Measurements from ENCODE around the gene ZNF24. TPM values are rescaled to one million over a fixed set of nuclear protein-coding genes. Genes with fewer than 3 reads are reported as not detected.

ZNF24 gene
- total RNA-seq, 1 experiment from 2014 or later, result 57.9 TPM

- Histone ChIP-seq H3K56ac (ENCODE audit: insufficient read length, low read depth, low read length) (no peak overlapping the region), H3K4me1 (ENCODE audit: insufficient read depth, low read length) (no peaks in the 10 kb centered on the region; the same call in 1 of the 2 replicates), H3K79me1 (ENCODE audit: insufficient read depth, low read depth, low read length, poor library complexity, severe bottlenecking) (no peaks in the 10 kb centered on the region), H3K4me2 (ENCODE audit: insufficient read depth, insufficient read length, low read length) (no peak overlapping the region), H3K9ac (ENCODE audit: extremely low read depth, insufficient read length, low read length) (no peak overlapping the region), H2BK12ac (ENCODE audit: insufficient read length, low read depth, low read length) (no peak overlapping the region), H4K91ac (ENCODE audit: insufficient read length, low read depth, low read length) (no peak overlapping the region), H4K20me1 (ENCODE audit: control insufficient read depth, insufficient read depth, insufficient read length) (no peaks in the 10 kb centered on the region), H2BK5ac (ENCODE audit: insufficient read length, low read length) (no peak overlapping the region), H3K23ac (ENCODE audit: insufficient read length, low read depth, low read length) (no peak overlapping the region), H3K27me3 (ENCODE audit: insufficient read depth, low read length) (no peaks in the 10 kb centered on the region), H3K14ac (ENCODE audit: insufficient read depth, low read length) (no peak overlapping the region), H4K5ac (ENCODE audit: insufficient read length, low read depth, low read length) (no peak overlapping the region), H3K18ac (ENCODE audit: insufficient read length, low read depth, low read length) (no peak overlapping the region), H2BK20ac (ENCODE audit: low read depth, low read length, poor library complexity, severe bottlenecking) (no peak overlapping the region), H4K8ac (replicated peaks; ENCODE audit: insufficient read length, low read depth, low read length) (no peak overlapping the region), H3K23me2 (ENCODE audit: insufficient read length, low read depth, low read length, poor library complexity, severe bottlenecking) (peaks cover 4% of the 10 kb centered on the region), H2BK120ac (ENCODE audit: low read depth, low read length, poor library complexity, severe bottlenecking) (no peak overlapping the region), H2BK15ac (ENCODE audit: low read depth, low read length) (no peak overlapping the region), H3K27ac (ENCODE audit: insufficient read length, low read depth, low read length) (no peak overlapping the region), H3K79me2 (ENCODE audit: insufficient read depth, low read length) (no peaks in the 10 kb centered on the region), H3K4ac (ENCODE audit: low read depth, low read length) (no peak overlapping the region), H2AFZ (ENCODE audit: low read length) (no peak overlapping the region), H3K9me3 (ENCODE audit: control insufficient read depth, low read depth, low read length) (no peaks in the 10 kb centered on the region), H3T11ph (ENCODE audit: low read length) (no peak overlapping the region), H2AK5ac (ENCODE audit: insufficient read length, low read length) (no peak overlapping the region)
- Mint-ChIP-seq H3K9me3 (no peaks in the 10 kb centered on the region), H3K36me3 (ENCODE audit: insufficient read depth in 1 of 3, low read depth in 3 of 3) (no peaks in the 10 kb centered on the region), H3K4me3 (no peak overlapping the region), H3K4me1 (peaks cover 5 to 11% of the 10 kb centered on the region in 2 experiments; a peak in 3 of 4 replicates), H3K27ac (no peak overlapping the region; a peak in 1 of 7 replicates), H3K27me3 (ENCODE audit: low read depth) (peaks cover 22% of the 10 kb centered on the region)
- no CpG with 5 or more reads among the region's 4 CpGs for WGBS (ENCODE audit: extremely low coverage, insufficient read length, low lambda C conversion rate)
- TF ChIP-seq, protein P1, sequence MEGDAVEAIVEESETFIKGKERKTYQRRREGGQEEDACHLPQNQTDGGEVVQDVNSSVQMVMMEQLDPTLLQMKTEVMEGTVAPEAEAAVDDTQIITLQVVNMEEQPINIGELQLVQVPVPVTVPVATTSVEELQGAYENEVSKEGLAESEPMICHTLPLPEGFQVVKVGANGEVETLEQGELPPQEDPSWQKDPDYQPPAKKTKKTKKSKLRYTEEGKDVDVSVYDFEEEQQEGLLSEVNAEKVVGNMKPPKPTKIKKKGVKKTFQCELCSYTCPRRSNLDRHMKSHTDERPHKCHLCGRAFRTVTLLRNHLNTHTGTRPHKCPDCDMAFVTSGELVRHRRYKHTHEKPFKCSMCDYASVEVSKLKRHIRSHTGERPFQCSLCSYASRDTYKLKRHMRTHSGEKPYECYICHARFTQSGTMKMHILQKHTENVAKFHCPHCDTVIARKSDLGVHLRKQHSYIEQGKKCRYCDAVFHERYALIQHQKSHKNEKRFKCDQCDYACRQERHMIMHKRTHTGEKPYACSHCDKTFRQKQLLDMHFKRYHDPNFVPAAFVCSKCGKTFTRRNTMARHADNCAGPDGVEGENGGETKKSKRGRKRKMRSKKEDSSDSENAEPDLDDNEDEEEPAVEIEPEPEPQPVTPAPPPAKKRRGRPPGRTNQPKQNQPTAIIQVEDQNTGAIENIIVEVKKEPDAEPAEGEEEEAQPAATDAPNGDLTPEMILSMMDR (conservative IDR thresholded peaks at IDR 0.05), result no peak
- no peak for DNase-seq
Measured at GRCh38 chr18:35374708-35375107, 30.5 kb upstream of the ZNF24 start.
